Heart left ventricle (tissue), 13 donors: ENCODE results near the gene SLC10A1.

Source experiments
- POLR2A ChIP-seq, 2 donors: fragments of 450-650 bp; IDR thresholded peaks; one replicate each; pipeline ENCODE4 v1.6.1; 2017; ENCODE audit warnings: antibody characterized with exemption in 2 of 2, mild to moderate bottlenecking in 2 of 2, moderate library complexity in 2 of 2
- TF ChIP-seq, protein P1 (sequence below), 12 donors: fragments of 200-600 bp; sonication (generic) in 4 of 12; IDR thresholded peaks; one replicate each; pipeline versions ENCODE4 v1.5.0 to v1.8.0; 2018 to 2022; ENCODE audit warnings: antibody characterized with exemption in 12 of 12, mild to moderate bottlenecking in 5 of 12
- donor health status: ischemic (EF 13 %, LVEDD 7.1; RV severe dilation, severe dysfunction).
- donor health status: DM: no; HTN: yes; CAD: no.
- donor health status: DM: no; HTN: no; CAD: no.
- donor health status: ischemic (EF 25% LVEDD 6.9; RV normal size, moderate dysfunction).
- donor health status: ischemic (EF 25% LVEDD 5.7; RV mildly dilated, moderate dysfunction).
- donor health status: ischemic (EF 35%, LVEDD 5.7; RV mildly dilated, moderate dysfunction).
- donor health status: nonischemic (EF 11% LVEDD 7.7; RV severe dilation, severe dysfunction).
- donor health status: DM: yes; HTN: yes; CAD: no.
- donor health status: PGD.
- donor health status: ischemic (EF 29% LVEDD 5.4; RV normal size, mild dysfunction).
- donor health status: nonischemic (EF 23%, LVEDD 6.1; RV moderate dilation, normal function).

- no peak for TF ChIP-seq POLR2A (IDR thresholded peaks at IDR 0.05)
- TF ChIP-seq, protein P1, sequence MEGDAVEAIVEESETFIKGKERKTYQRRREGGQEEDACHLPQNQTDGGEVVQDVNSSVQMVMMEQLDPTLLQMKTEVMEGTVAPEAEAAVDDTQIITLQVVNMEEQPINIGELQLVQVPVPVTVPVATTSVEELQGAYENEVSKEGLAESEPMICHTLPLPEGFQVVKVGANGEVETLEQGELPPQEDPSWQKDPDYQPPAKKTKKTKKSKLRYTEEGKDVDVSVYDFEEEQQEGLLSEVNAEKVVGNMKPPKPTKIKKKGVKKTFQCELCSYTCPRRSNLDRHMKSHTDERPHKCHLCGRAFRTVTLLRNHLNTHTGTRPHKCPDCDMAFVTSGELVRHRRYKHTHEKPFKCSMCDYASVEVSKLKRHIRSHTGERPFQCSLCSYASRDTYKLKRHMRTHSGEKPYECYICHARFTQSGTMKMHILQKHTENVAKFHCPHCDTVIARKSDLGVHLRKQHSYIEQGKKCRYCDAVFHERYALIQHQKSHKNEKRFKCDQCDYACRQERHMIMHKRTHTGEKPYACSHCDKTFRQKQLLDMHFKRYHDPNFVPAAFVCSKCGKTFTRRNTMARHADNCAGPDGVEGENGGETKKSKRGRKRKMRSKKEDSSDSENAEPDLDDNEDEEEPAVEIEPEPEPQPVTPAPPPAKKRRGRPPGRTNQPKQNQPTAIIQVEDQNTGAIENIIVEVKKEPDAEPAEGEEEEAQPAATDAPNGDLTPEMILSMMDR (IDR thresholded peaks at IDR 0.05): no peak
These were observed 28.2 kb downstream of the SLC10A1 start for GRCh38 chr14:69768873-69769272.
